H54 (cell line): Measurements from ENCODE around the gene SYT13.

Experiments used
- DNase-seq: peaks from one replicate; pipeline ENCODE4 v3.0.0; 2011; ENCODE audit warnings: low spot score, mixed read lengths; ENCODE audit not compliant: insufficient read length
- FAIRE-seq: peaks from 3 replicates; lab custom pipeline; 2011; peaks lifted over from hg19 to GRCh38; lab: Jason Lieb, UNC
- POLR2A ChIP-seq: IDR thresholded peaks from 2 replicates; pipeline ENCODE4 v1.6.1; 2011; ENCODE audit warnings: low read depth, mild to moderate bottlenecking, low read length

Gene SYT13

GRCh38 chr11:45285930-45286632 is at the start of gene SYT13:
Gene SYT13, minus strand, starts transcription at chr11:45286341. Its CDS starts 134 bp downstream, at chr11:45286207.
- TF ChIP-seq POLR2A = no peak
- DNase-seq (no peak), FAIRE-seq (no peak)

- TF ChIP-seq POLR2A = no peak
- FAIRE-seq = no peak
Measured at GRCh38 chr11:45335434-45335833, 49.3 kb upstream of the SYT13 start.

GRCh38 chr11:45334836-45335235 is 48.7 kb upstream of the SYT13 start:
- no peak for DNase-seq
- no peak for FAIRE-seq
- no peak for TF ChIP-seq POLR2A

More at GRCh38 chr11:45335434-45335833, 49.3 kb upstream of the SYT13 start:
- no peak for DNase-seq

- no peak for TF ChIP-seq POLR2A
- DNase-seq (no peak), FAIRE-seq (no peak)
Measured at GRCh38 chr11:45334410-45334809, 48.3 kb upstream of the SYT13 start.

- TF ChIP-seq POLR2A = no peak
- DNase-seq (peak; percentile 81), FAIRE-seq (peak; percentile 48)
Measured at GRCh38 chr11:45333001-45333971, 47.1 kb upstream of the SYT13 start.

- DNase-seq (peak; percentile 58), FAIRE-seq (no peak)
- no peak for TF ChIP-seq POLR2A
Measured at GRCh38 chr11:45332276-45332934, 46.3 kb upstream of the SYT13 start.

- no peak for TF ChIP-seq POLR2A
- DNase-seq = no peak
- no peak for FAIRE-seq
Measured at GRCh38 chr11:45331839-45332238, 45.7 kb upstream of the SYT13 start.

- no peak for FAIRE-seq
Measured at GRCh38 chr11:45328726-45329125, 42.6 kb upstream of the SYT13 start.

GRCh38 chr11:45324459-45324858 is 38.3 kb upstream of the SYT13 start:
- FAIRE-seq = no peak
- DNase-seq = no peak
- no peak for TF ChIP-seq POLR2A

More at GRCh38 chr11:45328726-45329125, 42.6 kb upstream of the SYT13 start:
- DNase-seq = no peak
- no peak for TF ChIP-seq POLR2A

GRCh38 chr11:45323601-45324249 is 37.6 kb upstream of the SYT13 start:
- no peak for DNase-seq
- no peak for TF ChIP-seq POLR2A
- FAIRE-seq = no peak

GRCh38 chr11:45322891-45323600 is 36.9 kb upstream of the SYT13 start:
- no peak for TF ChIP-seq POLR2A
- FAIRE-seq (no peak), DNase-seq (no peak)

- DNase-seq (no peak), FAIRE-seq (no peak)
- no peak for TF ChIP-seq POLR2A
Measured at GRCh38 chr11:45322111-45322705, 36.1 kb upstream of the SYT13 start.

GRCh38 chr11:45321669-45322068 is 35.5 kb upstream of the SYT13 start:
- FAIRE-seq (no peak), DNase-seq (no peak)
- TF ChIP-seq POLR2A = no peak
